ACHN (cell line): ENCODE data around the gene CDKN2D.
A peak's percentile ranks its signal among the peaks of the same experiment; 100 is the strongest.

ENCODE experiments used
- DNase-seq: peaks from one replicate; pipeline ENCODE4 v3.0.0-alpha.2; 2015
- in situ Hi-C: cut with HindIII; loops from 2 replicates; pipeline ENCODE4 v1.10.0; 2017; ENCODE audit warnings: low sequenced_read_pairs, low pct_ligation_motif_present, low pct_unique_long_range_greater_than_20kb

Gene CDKN2D

GRCh38 chr19:10568826-10569651, at the start of gene CDKN2D:
Gene CDKN2D, minus strand, starts transcription at chr19:10568979. Its CDS starts 326 bp downstream, at chr19:10568653.
- in situ Hi-C loops: no loop called here
- DNase-seq: peak; percentile 97

- DNase-seq: no peak
- in situ Hi-C loops: no loop called here
These were observed 48.8 kb upstream of the CDKN2D start for GRCh38 chr19:10617409-10618121.

- in situ Hi-C loops: no loop called here
- DNase-seq: no peak
These were observed 46.7 kb upstream of the CDKN2D start for GRCh38 chr19:10615429-10616023.

- in situ Hi-C loops: no loop called here
- no peak for DNase-seq
These were observed 43.8 kb upstream of the CDKN2D start for GRCh38 chr19:10612499-10613119.

- in situ Hi-C loops: no loop called here
- DNase-seq: no peak
These were observed 43.1 kb upstream of the CDKN2D start for GRCh38 chr19:10611907-10612306.

GRCh38 chr19:10604460-10604980, 35.7 kb upstream of the CDKN2D start:
- DNase-seq: no peak
- in situ Hi-C loops: no loop called here

GRCh38 chr19:10603873-10604459, 35.2 kb upstream of the CDKN2D start:
- in situ Hi-C loops: no loop called here
- no peak for DNase-seq

- in situ Hi-C loops: no loop called here
- no peak for DNase-seq
These were observed 34.5 kb upstream of the CDKN2D start for GRCh38 chr19:10603084-10603872.

GRCh38 chr19:10602330-10603083, 33.7 kb upstream of the CDKN2D start:
- peak; percentile 69 for DNase-seq
- in situ Hi-C loops: no loop called here

GRCh38 chr19:10601999-10602329, 33.2 kb upstream of the CDKN2D start:
- no peak for DNase-seq
- in situ Hi-C loops: no loop called here

- DNase-seq: no peak
- in situ Hi-C loops: no loop called here
These were observed 31.4 kb upstream of the CDKN2D start for GRCh38 chr19:10600149-10600548.

- in situ Hi-C loops: no loop called here
- DNase-seq: no peak
These were observed 25.2 kb upstream of the CDKN2D start for GRCh38 chr19:10593820-10594637.

- no peak for DNase-seq
- in situ Hi-C loops: no loop called here
These were observed 24.4 kb upstream of the CDKN2D start for GRCh38 chr19:10593148-10593547.

GRCh38 chr19:10587839-10588150, 19.0 kb upstream of the CDKN2D start:
- in situ Hi-C loops: no loop called here
- DNase-seq: no peak

GRCh38 chr19:10587022-10587838, 18.5 kb upstream of the CDKN2D start, which contains the start of gene AP1M2:
Gene AP1M2, minus strand, starts transcription at chr19:10587312. Its CDS starts 81 bp downstream, at chr19:10587231.
- in situ Hi-C loops: no loop called here
- DNase-seq: no peak

- in situ Hi-C loops: no loop called here
- no peak for DNase-seq
These were observed 17.6 kb upstream of the CDKN2D start for GRCh38 chr19:10586396-10586795.
